Uterus (tissue), 2 donors: ENCODE data around the gene TP53BP1.

ENCODE experiments used
- POLR2A ChIP-seq, 2 donors: fragments of 450-650 bp; IDR thresholded peaks; one replicate each; pipeline ENCODE4 v1.6.1; 2016; ENCODE audit warnings: antibody characterized with exemption in 2 of 2, mild to moderate bottlenecking in 1 of 2, moderate library complexity in 1 of 2
- TF ChIP-seq, protein P1 (sequence below), 4 experiments: fragments of 200-600 bp in 2 of 4; fragments of 450-650 bp in 2 of 4; sonication (generic) in 2 of 4; IDR thresholded peaks; one replicate each; pipeline ENCODE4 v1.5.1; 2016 to 2019; ENCODE audit warnings: antibody characterized with exemption in 4 of 4, mild to moderate bottlenecking in 2 of 4, moderate library complexity in 1 of 4

DNA sequence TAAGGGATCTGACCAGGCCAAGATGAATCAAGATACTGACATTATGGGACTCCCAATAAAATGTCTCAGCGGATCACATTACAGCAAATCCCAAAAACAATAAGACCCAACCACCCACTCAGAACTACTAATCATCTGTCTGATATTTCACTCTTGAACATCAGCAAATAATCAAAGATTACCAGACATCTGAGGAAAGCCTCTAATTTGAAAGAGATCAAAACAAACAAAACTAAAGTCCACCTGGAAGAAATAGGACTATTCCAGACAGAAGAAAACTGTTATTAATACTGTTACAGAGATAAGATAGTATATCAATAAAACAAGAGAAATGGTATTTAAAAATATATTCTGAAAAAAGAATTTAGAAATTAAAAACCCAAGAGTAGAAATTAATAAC is 29.0 kb downstream of the TP53BP1 start:
- TF ChIP-seq, protein P1, sequence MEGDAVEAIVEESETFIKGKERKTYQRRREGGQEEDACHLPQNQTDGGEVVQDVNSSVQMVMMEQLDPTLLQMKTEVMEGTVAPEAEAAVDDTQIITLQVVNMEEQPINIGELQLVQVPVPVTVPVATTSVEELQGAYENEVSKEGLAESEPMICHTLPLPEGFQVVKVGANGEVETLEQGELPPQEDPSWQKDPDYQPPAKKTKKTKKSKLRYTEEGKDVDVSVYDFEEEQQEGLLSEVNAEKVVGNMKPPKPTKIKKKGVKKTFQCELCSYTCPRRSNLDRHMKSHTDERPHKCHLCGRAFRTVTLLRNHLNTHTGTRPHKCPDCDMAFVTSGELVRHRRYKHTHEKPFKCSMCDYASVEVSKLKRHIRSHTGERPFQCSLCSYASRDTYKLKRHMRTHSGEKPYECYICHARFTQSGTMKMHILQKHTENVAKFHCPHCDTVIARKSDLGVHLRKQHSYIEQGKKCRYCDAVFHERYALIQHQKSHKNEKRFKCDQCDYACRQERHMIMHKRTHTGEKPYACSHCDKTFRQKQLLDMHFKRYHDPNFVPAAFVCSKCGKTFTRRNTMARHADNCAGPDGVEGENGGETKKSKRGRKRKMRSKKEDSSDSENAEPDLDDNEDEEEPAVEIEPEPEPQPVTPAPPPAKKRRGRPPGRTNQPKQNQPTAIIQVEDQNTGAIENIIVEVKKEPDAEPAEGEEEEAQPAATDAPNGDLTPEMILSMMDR (IDR thresholded peaks at IDR 0.05): no peak
- no peak for TF ChIP-seq POLR2A (IDR thresholded peaks at IDR 0.05)
